ENCODE results near the gene PTGES2. TPM values are rescaled to one million over a fixed set of nuclear protein-coding genes. Genes with fewer than 3 reads are reported as not detected.
A peak's percentile ranks its signal among the peaks of the same experiment; 100 is the strongest.

Gene PTGES2
- total and polyA plus RNA-seq, 9 of the 15 experiments (the other 6 are each of a cell fraction or from before 2014, with no cell fraction given), result 2.4 to 196 (median 90.1) TPM

DNA sequence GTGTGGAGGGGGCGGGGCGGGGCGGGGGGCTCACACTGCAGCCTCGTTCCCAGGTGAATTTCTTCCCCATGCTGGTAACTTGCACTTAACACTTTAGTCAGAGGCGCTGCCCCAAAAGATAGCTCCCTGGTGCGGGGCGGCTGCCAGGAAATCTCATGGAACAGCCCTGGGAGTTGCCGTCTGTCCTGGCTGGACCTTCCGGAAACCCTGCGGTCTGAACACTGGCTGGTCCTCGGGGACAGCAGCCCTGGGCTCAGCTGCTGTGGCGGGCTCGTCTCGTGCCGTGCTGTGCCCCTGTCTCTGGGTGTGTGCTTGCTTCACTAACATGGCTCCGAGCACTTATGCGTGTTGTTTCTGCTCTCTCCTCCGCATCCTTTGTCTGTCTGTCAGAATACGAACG lies 25.8 kb downstream of the PTGES2 start:
- Histone ChIP-seq H3K4me2 (ENCODE audit: insufficient read depth, low read length) (no peak overlapping the region), H3K4me3 (no peak overlapping the region), H4K20me1 (replicated peaks; ENCODE audit: control insufficient read depth, insufficient read depth, low read length) (0 out of 2 replicates have a peak, but pooled peaks cover 10% of the 10 kb centered on the region), H3K27me3 (ENCODE audit: control insufficient read depth in 2 of 2, insufficient read depth in 2 of 2, low read length in 2 of 2) (no peaks in the 10 kb centered on the region), H3K79me2 (ENCODE audit: control insufficient read depth, insufficient read depth, low read length) (peaks cover 54% of the 10 kb centered on the region), H3K4me1 (replicated peaks in 1 of 2; ENCODE audit: control insufficient read depth in 2 of 2, insufficient read depth in 2 of 2, low read length in 2 of 2) (peaks cover 41 to 69% of the 10 kb centered on the region in 2 experiments), H3K27ac (ENCODE audit: extremely low read depth, low read depth, low read length) (no peak overlapping the region), H2AFZ (ENCODE audit: low read depth, low read length) (no peak overlapping the region), H3K9ac (ENCODE audit: insufficient read depth in 1 of 2, low read depth in 2 of 2, low read length in 2 of 2) (no peak overlapping the region), H3K9me3 (replicated peaks; ENCODE audit: control insufficient read depth, insufficient read depth, low read depth, low read length) (no peaks in the 10 kb centered on the region), H3K36me3 (ENCODE audit: control insufficient read depth, insufficient read depth, low read length) (peaks cover 91% of the 10 kb centered on the region), H3K9me1 (ENCODE audit: control insufficient read depth, insufficient read depth, low read length) (no peaks in the 10 kb centered on the region)
- ChIA-PET CTCF (ENCODE audit: low intra/inter-chr PET ratio) (no interaction called here), POLR2A (interaction anchor here (0.6 to 0.7 kb wide), 3 partner anchors 8 to 139 kb away, joined by 3 read pairs; no protein-coding TSS in a partner anchor)
- BruUV-seq (replicated peaks), result no TSS peak
- intact Hi-C loops (cut with micrococcal nuclease) (no loop called here), in situ Hi-C loops (cut with MboI) (no loop called here)
- WGBS (ENCODE audit: insufficient coverage, low coverage, missing lambda C conversion rate), result 95% methylated on average over 16 of the region's 20 CpGs
- no peak for DNase-seq (ENCODE audit: extremely low read depth in 1 of 4, low spot score in 3 of 4)
- ATAC-seq, result no peak
- FAIRE-seq, result no peak
- TF ChIP-seq KLF13 (tag; IDR thresholded peaks at IDR 0.05; ENCODE audit: borderline replicate concordance, low read depth) (no peak), TEAD4 (IDR thresholded peaks at IDR 0.05; ENCODE audit: low read length) (no peak), TEAD4 (CRISPR knock-in tag; IDR thresholded peaks at IDR 0.05; ENCODE audit: borderline replicate concordance) (0 out of 2 replicates have a peak, but pooled peaks have one; percentile 22), ZNF445 (CRISPR knock-in tag; IDR thresholded peaks at IDR 0.05; ENCODE audit: low read depth) (no peak), MCM3 (IDR thresholded peaks at IDR 0.05) (no peak), NCOA1 (IDR thresholded peaks at IDR 0.05; ENCODE audit: low read depth) (no peak), FOXJ2 (tag; IDR thresholded peaks at IDR 0.05) (no peak), RBM22 (IDR thresholded peaks at IDR 0.05; ENCODE audit: low read depth, low read length, poor library complexity, severe bottlenecking) (peak; percentile 29), BDP1 (IDR thresholded peaks at IDR 0.05; ENCODE audit: insufficient read depth, insufficient read length) (no peak), U2AF2 (optimal IDR thresholded peaks at IDR 0.05; ENCODE audit: low read depth, low read length) (no peak), CAMTA2 (CRISPR knock-in tag; conservative IDR thresholded peaks at IDR 0.05) (no peak), SMARCE1 (IDR thresholded peaks at IDR 0.05) (no peak), JUNB (CRISPR knock-in tag; conservative IDR thresholded peaks at IDR 0.05) (no peak), POLR2G (IDR thresholded peaks at IDR 0.05; ENCODE audit: low read depth, low read length) (peak; percentile 48)
- TF ChIP-seq, protein P1, sequence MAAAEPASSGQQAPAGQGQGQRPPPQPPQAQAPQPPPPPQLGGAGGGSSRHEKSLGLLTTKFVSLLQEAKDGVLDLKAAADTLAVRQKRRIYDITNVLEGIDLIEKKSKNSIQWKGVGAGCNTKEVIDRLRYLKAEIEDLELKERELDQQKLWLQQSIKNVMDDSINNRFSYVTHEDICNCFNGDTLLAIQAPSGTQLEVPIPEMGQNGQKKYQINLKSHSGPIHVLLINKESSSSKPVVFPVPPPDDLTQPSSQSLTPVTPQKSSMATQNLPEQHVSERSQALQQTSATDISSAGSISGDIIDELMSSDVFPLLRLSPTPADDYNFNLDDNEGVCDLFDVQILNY (CRISPR knock-in tag; IDR thresholded peaks at IDR 0.05), result no peak
- TF ChIP-seq, protein P2, sequence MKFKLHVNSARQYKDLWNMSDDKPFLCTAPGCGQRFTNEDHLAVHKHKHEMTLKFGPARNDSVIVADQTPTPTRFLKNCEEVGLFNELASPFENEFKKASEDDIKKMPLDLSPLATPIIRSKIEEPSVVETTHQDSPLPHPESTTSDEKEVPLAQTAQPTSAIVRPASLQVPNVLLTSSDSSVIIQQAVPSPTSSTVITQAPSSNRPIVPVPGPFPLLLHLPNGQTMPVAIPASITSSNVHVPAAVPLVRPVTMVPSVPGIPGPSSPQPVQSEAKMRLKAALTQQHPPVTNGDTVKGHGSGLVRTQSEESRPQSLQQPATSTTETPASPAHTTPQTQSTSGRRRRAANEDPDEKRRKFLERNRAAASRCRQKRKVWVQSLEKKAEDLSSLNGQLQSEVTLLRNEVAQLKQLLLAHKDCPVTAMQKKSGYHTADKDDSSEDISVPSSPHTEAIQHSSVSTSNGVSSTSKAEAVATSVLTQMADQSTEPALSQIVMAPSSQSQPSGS (CRISPR knock-in tag; IDR thresholded peaks at IDR 0.05), result no peak
- TF ChIP-seq, protein P3, sequence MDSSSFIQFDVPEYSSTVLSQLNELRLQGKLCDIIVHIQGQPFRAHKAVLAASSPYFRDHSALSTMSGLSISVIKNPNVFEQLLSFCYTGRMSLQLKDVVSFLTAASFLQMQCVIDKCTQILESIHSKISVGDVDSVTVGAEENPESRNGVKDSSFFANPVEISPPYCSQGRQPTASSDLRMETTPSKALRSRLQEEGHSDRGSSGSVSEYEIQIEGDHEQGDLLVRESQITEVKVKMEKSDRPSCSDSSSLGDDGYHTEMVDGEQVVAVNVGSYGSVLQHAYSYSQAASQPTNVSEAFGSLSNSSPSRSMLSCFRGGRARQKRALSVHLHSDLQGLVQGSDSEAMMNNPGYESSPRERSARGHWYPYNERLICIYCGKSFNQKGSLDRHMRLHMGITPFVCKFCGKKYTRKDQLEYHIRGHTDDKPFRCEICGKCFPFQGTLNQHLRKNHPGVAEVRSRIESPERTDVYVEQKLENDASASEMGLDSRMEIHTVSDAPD (CRISPR knock-in tag; IDR thresholded peaks at IDR 0.05), result no peak
- TF ChIP-seq, protein P4, sequence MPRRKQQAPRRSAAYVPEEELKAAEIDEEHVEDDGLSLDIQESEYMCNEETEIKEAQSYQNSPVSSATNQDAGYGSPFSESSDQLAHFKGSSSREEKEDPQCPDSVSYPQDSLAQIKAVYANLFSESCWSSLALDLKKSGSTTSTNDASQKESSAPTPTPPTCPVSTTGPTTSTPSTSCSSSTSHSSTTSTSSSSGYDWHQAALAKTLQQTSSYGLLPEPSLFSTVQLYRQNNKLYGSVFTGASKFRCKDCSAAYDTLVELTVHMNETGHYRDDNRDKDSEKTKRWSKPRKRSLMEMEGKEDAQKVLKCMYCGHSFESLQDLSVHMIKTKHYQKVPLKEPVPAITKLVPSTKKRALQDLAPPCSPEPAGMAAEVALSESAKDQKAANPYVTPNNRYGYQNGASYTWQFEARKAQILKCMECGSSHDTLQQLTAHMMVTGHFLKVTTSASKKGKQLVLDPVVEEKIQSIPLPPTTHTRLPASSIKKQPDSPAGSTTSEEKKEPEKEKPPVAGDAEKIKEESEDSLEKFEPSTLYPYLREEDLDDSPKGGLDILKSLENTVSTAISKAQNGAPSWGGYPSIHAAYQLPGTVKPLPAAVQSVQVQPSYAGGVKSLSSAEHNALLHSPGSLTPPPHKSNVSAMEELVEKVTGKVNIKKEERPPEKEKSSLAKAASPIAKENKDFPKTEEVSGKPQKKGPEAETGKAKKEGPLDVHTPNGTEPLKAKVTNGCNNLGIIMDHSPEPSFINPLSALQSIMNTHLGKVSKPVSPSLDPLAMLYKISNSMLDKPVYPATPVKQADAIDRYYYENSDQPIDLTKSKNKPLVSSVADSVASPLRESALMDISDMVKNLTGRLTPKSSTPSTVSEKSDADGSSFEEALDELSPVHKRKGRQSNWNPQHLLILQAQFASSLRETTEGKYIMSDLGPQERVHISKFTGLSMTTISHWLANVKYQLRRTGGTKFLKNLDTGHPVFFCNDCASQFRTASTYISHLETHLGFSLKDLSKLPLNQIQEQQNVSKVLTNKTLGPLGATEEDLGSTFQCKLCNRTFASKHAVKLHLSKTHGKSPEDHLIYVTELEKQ (CRISPR knock-in tag; IDR thresholded peaks at IDR 0.05), result no peak
